DOHH2 (cell line): ENCODE data around the gene GRB10.

Source experiments
- H3F3A ChIP-seq: fragments of 200-600 bp; sonication (generic), shearing (Covaris generic); 2 replicates; pipeline ENCODE4 v1.6.0; 2016; ENCODE audit warnings: antibody characterized with exemption, mild to moderate bottlenecking; ENCODE audit not compliant: control insufficient read depth, insufficient read depth
- H3K27ac ChIP-seq: fragments of 200-600 bp; sonication (generic); 2 replicates; pipeline ENCODE4 v1.5.1; 2014; ENCODE audit warnings: low read depth, mild to moderate bottlenecking, low read length, moderate library complexity
- H3K27me3 ChIP-seq: fragments of 200-600 bp; sonication (generic); 2 replicates; pipeline ENCODE4 v1.6.1; 2014; ENCODE audit warnings: mild to moderate bottlenecking, low read length, mixed read lengths; ENCODE audit not compliant: control insufficient read depth
- H3K36me3 ChIP-seq: fragments of 200-600 bp; sonication (generic); 2 replicates; pipeline ENCODE4 v1.6.1; 2014; ENCODE audit warnings: mild to moderate bottlenecking, low read length, moderate library complexity, mixed read lengths; ENCODE audit not compliant: control insufficient read depth
- H3K4me1 ChIP-seq: fragments of 200-600 bp; sonication (generic); 2 replicates; pipeline ENCODE4 v1.6.1; 2014; ENCODE audit warnings: mild to moderate bottlenecking, low read length, mixed read lengths; ENCODE audit not compliant: control insufficient read depth
- H3K4me2 ChIP-seq: fragments of 200-600 bp; sonication (generic); 2 replicates; pipeline ENCODE4 v1.6.0; 2014; ENCODE audit warnings: mild to moderate bottlenecking, low read length, moderate library complexity
- H3K4me3 ChIP-seq: fragments of 200-600 bp; sonication (generic); 2 replicates; pipeline ENCODE4 v1.5.1; 2014; ENCODE audit warnings: mild to moderate bottlenecking, low read length, mixed read lengths
- H3K79me2 ChIP-seq: fragments of 200-600 bp; sonication (generic); 2 replicates; pipeline ENCODE4 v1.6.1; 2014; ENCODE audit warnings: mild to moderate bottlenecking, low read length, mixed read lengths; ENCODE audit not compliant: control insufficient read depth
- H3K9me2 ChIP-seq: fragments of 200-600 bp; sonication (generic); replicated peaks from 2 replicates; pipeline ENCODE4 v1.6.1; 2014; ENCODE audit warnings: mild to moderate bottlenecking, low read length, mixed read lengths; ENCODE audit not compliant: control insufficient read depth
- H3K9me3 ChIP-seq: fragments of 200-600 bp; sonication (generic); 2 replicates; pipeline ENCODE4 v1.6.1; 2014; ENCODE audit warnings: antibody characterized with exemption, low read length, mixed read lengths; ENCODE audit not compliant: control insufficient read depth, insufficient read depth
- H4K20me1 ChIP-seq: fragments of 200-600 bp; sonication (generic); 2 replicates; pipeline ENCODE4 v1.6.0; 2014; ENCODE audit warnings: low read depth, mild to moderate bottlenecking, antibody characterized with exemption, low read length, moderate library complexity; ENCODE audit not compliant: control insufficient read depth, insufficient read depth
- EZH2phosphoT487 ChIP-seq: fragments of 200-600 bp; sonication (generic); IDR thresholded peaks from 2 replicates; pipeline ENCODE4 v1.6.1; 2017; ENCODE audit warnings: borderline replicate concordance, mild to moderate bottlenecking, antibody characterized with exemption, low read length, moderate library complexity, mixed read lengths
- TF ChIP-seq, protein P1 (sequence below): fragments of 200-600 bp; sonication (generic); IDR thresholded peaks from one replicate; pipeline ENCODE4 v1.5.1; 2014; ENCODE audit warnings: antibody characterized with exemption, mild to moderate bottlenecking, low read depth, low read length; ENCODE audit not compliant: poor library complexity, severe bottlenecking

The GRB10 gene

DNA sequence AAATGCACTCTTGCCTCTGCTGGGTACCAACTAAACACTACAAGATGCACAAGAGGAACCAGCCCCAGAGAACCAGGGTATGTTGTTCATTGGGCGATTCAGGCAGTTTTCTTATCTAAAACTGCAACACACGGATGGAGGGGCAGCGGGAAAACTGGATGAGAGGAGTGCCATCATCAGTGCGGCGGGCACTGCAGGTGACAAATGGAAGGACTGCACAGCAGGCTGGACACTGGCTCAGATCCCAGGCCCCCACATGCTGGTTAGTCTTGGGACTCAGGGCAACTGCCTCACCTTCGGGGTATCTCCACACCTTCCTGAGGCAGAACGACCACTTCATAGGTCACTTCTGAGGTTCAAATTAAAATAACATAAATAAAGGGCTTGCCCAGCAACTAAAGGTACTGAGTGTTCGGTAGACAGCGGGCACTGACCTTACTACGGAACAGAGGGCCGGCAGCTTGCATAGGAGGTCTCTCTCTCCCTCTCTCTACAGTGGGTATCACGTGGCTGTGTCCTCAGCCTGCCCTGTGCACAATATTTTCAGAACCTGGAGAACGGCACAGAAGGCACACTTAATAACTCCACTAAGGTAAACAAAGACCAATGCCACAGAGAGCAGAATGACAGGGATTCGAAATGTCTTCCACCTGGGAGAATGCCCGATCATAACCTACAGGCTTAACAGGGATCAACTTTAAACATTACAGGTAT is 72.1 kb downstream of the GRB10 start:
- H3K79me2 ChIP-seq = no peaks in the 10 kb centered on the region

DNA sequence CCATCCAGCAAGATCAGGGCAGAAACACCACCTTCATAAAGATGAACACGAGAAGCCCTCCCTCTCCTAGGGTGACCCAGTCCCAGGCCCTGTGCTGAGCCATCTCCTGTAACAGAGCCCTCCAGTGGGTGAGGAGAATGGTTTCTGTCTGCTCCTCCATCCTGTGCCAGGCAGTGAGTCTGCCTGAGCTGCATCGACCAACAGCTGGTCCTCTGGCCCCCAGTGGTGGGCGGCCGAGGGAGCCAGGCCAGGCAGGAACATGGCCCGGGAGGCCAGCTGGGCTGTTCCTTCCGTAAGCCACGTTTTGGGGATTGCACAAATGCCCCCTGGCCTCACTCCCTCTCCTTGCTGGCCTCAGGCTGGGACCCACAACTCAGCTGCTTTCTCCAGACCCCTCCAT is 73.5 kb downstream of the GRB10 start:
- Histone ChIP-seq H3K27ac (no peak overlapping the region), H3K9me2 (no peaks in the 10 kb centered on the region), H3K36me3 (no peaks in the 10 kb centered on the region), H3K27me3 (peaks cover 5% of the 10 kb centered on the region; the same call in 1 of the 2 replicates), H3K79me2 (no peaks in the 10 kb centered on the region), H3K9me3 (no peaks in the 10 kb centered on the region), H3K4me1 (no peaks in the 10 kb centered on the region), H4K20me1 (no peaks in the 10 kb centered on the region), H3F3A (no peaks in the 10 kb centered on the region), H3K4me2 (no peak overlapping the region), H3K4me3 (no peak overlapping the region)
- TF ChIP-seq EZH2phosphoT487 = no peak
- TF ChIP-seq, protein P1, sequence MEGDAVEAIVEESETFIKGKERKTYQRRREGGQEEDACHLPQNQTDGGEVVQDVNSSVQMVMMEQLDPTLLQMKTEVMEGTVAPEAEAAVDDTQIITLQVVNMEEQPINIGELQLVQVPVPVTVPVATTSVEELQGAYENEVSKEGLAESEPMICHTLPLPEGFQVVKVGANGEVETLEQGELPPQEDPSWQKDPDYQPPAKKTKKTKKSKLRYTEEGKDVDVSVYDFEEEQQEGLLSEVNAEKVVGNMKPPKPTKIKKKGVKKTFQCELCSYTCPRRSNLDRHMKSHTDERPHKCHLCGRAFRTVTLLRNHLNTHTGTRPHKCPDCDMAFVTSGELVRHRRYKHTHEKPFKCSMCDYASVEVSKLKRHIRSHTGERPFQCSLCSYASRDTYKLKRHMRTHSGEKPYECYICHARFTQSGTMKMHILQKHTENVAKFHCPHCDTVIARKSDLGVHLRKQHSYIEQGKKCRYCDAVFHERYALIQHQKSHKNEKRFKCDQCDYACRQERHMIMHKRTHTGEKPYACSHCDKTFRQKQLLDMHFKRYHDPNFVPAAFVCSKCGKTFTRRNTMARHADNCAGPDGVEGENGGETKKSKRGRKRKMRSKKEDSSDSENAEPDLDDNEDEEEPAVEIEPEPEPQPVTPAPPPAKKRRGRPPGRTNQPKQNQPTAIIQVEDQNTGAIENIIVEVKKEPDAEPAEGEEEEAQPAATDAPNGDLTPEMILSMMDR = no peak

More for the DNA sequence above, 72.1 kb downstream of the GRB10 start:
- no peaks in the 10 kb centered on the region for H3K9me2 ChIP-seq
- TF ChIP-seq EZH2phosphoT487 = no peak
- TF ChIP-seq, protein P1 = no peak
- no peaks in the 10 kb centered on the region for H3K4me1 ChIP-seq
- no peak overlapping the region for H3K4me2 ChIP-seq
- H3K9me3 ChIP-seq = no peaks in the 10 kb centered on the region
- H3K27me3 ChIP-seq = peaks cover 5% of the 10 kb centered on the region; the same call in 1 of the 2 replicates
- H3K36me3 ChIP-seq = no peaks in the 10 kb centered on the region
- no peak overlapping the region for H3K27ac ChIP-seq
- no peak overlapping the region for H3K4me3 ChIP-seq
- no peaks in the 10 kb centered on the region for H4K20me1 ChIP-seq
- H3F3A ChIP-seq = no peaks in the 10 kb centered on the region

DNA sequence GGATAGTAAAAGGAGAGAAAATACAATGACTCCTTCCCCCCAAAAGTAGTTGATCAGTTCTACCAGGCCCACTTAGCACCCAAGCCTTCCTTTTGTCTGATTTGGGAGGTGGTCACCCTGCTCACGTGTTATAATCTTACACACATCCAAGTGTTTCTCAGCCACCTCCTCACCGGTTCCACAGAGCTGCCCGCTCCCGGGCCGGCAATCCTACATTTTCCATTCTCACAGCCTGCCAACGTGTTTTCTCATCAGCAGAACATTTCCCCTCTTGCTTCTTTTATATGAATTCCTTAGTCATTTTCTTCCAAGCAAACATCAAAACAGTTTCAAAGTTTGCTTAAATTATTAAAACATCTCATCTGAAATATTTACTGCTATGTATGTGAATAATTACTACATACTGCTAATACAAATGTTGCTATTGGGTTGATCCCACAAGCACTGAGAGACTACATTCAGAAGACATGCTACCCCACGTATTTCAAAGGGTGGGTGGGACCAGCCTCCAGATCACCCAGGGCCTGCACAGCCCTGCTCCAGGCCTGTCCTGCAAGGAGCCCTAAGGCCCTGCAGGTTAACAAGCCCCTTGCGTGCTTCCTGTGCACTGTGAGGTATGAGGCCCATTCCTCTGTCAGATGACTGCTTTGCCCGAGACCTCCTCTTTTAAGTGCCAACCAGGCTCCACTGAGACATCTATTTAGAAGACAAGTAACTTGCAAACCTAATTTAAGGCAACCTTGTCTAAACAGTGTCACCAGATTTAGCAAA is 75.3 kb downstream of the GRB10 start:
- Histone ChIP-seq H3K9me2 (no peaks in the 10 kb centered on the region), H3K79me2 (no peaks in the 10 kb centered on the region), H3K36me3 (no peaks in the 10 kb centered on the region), H3F3A (no peaks in the 10 kb centered on the region), H3K9me3 (no peaks in the 10 kb centered on the region), H3K4me3 (no peak overlapping the region), H3K27me3 (peaks cover 5% of the 10 kb centered on the region; the same call in 1 of the 2 replicates), H3K4me1 (no peaks in the 10 kb centered on the region), H3K27ac (no peak overlapping the region), H4K20me1 (no peaks in the 10 kb centered on the region), H3K4me2 (no peak overlapping the region)
- TF ChIP-seq, protein P1 = no peak
